H9 (cell line): ENCODE measurements around the gene ZFAND5. TPM values are rescaled to one million over a fixed set of nuclear protein-coding genes. Genes with fewer than 3 reads are reported as not detected.

Source experiments
- DNase-seq: peaks from one replicate; pipeline ENCODE4 v3.0.0-alpha.2; 2017
- H2AFZ ChIP-seq: one replicate; pipeline ENCODE4 v1.6.1; 2013; ENCODE audit warnings: mild to moderate bottlenecking, low read length, control low read depth, moderate library complexity
- H2AK5ac ChIP-seq: 2 replicates; pipeline ENCODE4 v1.6.1; 2013; ENCODE audit warnings: low read length, control low read depth, mixed read lengths; ENCODE audit not compliant: insufficient read length
- H2BK120ac ChIP-seq: one replicate; pipeline ENCODE4 v1.6.1; 2013; ENCODE audit warnings: low read depth, mild to moderate bottlenecking, low read length, control low read depth, inconsistent platforms; ENCODE audit not compliant: poor library complexity, severe bottlenecking
- H2BK12ac ChIP-seq: 2 replicates; pipeline ENCODE4 v1.6.1; 2013; ENCODE audit warnings: low read length, control low read depth, mixed read lengths, low read depth; ENCODE audit not compliant: insufficient read length
- H2BK15ac ChIP-seq: 2 replicates; pipeline ENCODE4 v1.6.1; 2013; ENCODE audit warnings: low read depth, low read length, control low read depth
- H2BK20ac ChIP-seq: one replicate; pipeline ENCODE4 v1.6.1; 2013; ENCODE audit warnings: low read depth, mild to moderate bottlenecking, low read length, control low read depth, inconsistent platforms; ENCODE audit not compliant: poor library complexity, severe bottlenecking
- H2BK5ac ChIP-seq: 2 replicates; pipeline ENCODE4 v1.6.1; 2013; ENCODE audit warnings: low read length, control low read depth, mixed read lengths; ENCODE audit not compliant: insufficient read length
- H3K14ac ChIP-seq: 2 replicates; pipeline ENCODE4 v1.6.1; 2013; ENCODE audit warnings: low read length, control low read depth; ENCODE audit not compliant: insufficient read depth
- H3K18ac ChIP-seq: 2 replicates; pipeline ENCODE4 v1.6.1; 2013; ENCODE audit warnings: low read depth, mild to moderate bottlenecking, mixed read lengths, low read length, control low read depth; ENCODE audit not compliant: insufficient read length
- H3K23ac ChIP-seq: 2 replicates; pipeline ENCODE4 v1.6.1; 2013; ENCODE audit warnings: low read length, control low read depth, mixed read lengths, low read depth; ENCODE audit not compliant: insufficient read length
- H3K23me2 ChIP-seq: 2 replicates; pipeline ENCODE4 v1.6.1; 2013; ENCODE audit warnings: low read depth, mild to moderate bottlenecking, mixed read lengths, low read length, control low read depth; ENCODE audit not compliant: insufficient read length, poor library complexity, severe bottlenecking
- H3K27ac ChIP-seq: 2 replicates; pipeline ENCODE4 v1.5.1; 2013; ENCODE audit warnings: low read length, control low read depth, mixed read lengths, low read depth; ENCODE audit not compliant: insufficient read length
- H3K27me3 ChIP-seq: 2 replicates; pipeline ENCODE4 v1.6.1; 2013; ENCODE audit warnings: low read length, control low read depth, inconsistent platforms; ENCODE audit not compliant: insufficient read depth
- H3K4ac ChIP-seq: 2 replicates; pipeline ENCODE4 v1.6.1; 2013; ENCODE audit warnings: low read depth, mild to moderate bottlenecking, control low read depth, inconsistent platforms, low read length, moderate library complexity
- H3K4me1 ChIP-seq: 2 replicates; pipeline ENCODE4 v1.6.1; 2013; ENCODE audit warnings: low read length, control low read depth, inconsistent platforms; ENCODE audit not compliant: insufficient read depth
- H3K4me2 ChIP-seq: 2 replicates; pipeline ENCODE4 v1.6.1; 2013; ENCODE audit warnings: low read length, control low read depth, mixed read lengths; ENCODE audit not compliant: insufficient read length, insufficient read depth
- H3K56ac ChIP-seq: 2 replicates; pipeline ENCODE4 v1.6.1; 2013; ENCODE audit warnings: low read depth, mild to moderate bottlenecking, mixed read lengths, low read length, control low read depth; ENCODE audit not compliant: insufficient read length
- H3K79me1 ChIP-seq: 2 replicates; pipeline ENCODE4 v1.6.1; 2013; ENCODE audit warnings: low read depth, mild to moderate bottlenecking, moderate library complexity, low read length, control low read depth, inconsistent platforms; ENCODE audit not compliant: insufficient read depth, poor library complexity, severe bottlenecking
- H3K79me2 ChIP-seq: 2 replicates; pipeline ENCODE4 v1.6.1; 2013; ENCODE audit warnings: low read length, control low read depth, inconsistent platforms; ENCODE audit not compliant: insufficient read depth
- H3K9ac ChIP-seq: 2 replicates; pipeline ENCODE4 v1.6.1; 2013; ENCODE audit warnings: low read length, control low read depth, mixed read lengths; ENCODE audit not compliant: insufficient read length; ENCODE audit errors: extremely low read depth
- H3K9me3 ChIP-seq: one replicate; pipeline ENCODE4 v1.6.1; 2013; ENCODE audit warnings: low read depth, low read length, inconsistent platforms; ENCODE audit not compliant: control insufficient read depth
- H3T11ph ChIP-seq: one replicate; pipeline ENCODE4 v1.6.1; 2013; ENCODE audit warnings: mild to moderate bottlenecking, low read length, control low read depth, inconsistent platforms
- H4K20me1 ChIP-seq: one replicate; pipeline ENCODE4 v1.6.1; 2013; ENCODE audit not compliant: control insufficient read depth, insufficient read length, insufficient read depth
- H4K5ac ChIP-seq: 2 replicates; pipeline ENCODE4 v1.6.1; 2013; ENCODE audit warnings: low read depth, mild to moderate bottlenecking, mixed read lengths, low read length, control low read depth; ENCODE audit not compliant: insufficient read length
- H4K8ac ChIP-seq: replicated peaks from 2 replicates; pipeline ENCODE4 v1.6.1; 2013; ENCODE audit warnings: low read length, control low read depth, mixed read lengths, low read depth; ENCODE audit not compliant: insufficient read length
- H4K91ac ChIP-seq: 2 replicates; pipeline ENCODE4 v1.6.1; 2013; ENCODE audit warnings: low read depth, mild to moderate bottlenecking, moderate library complexity, mixed read lengths, low read length, control low read depth; ENCODE audit not compliant: insufficient read length
- H3K27ac Mint-ChIP-seq, 3 experiments: 2 replicates in 2 of 3; 3 replicates in 1 of 3; pipeline ENCODE4 v1.8.0; 2020 to 2021; ENCODE audit warnings: mixed read lengths in 3 of 3, mild to moderate bottlenecking in 1 of 3, moderate library complexity in 1 of 3
- H3K27me3 Mint-ChIP-seq: 2 replicates; pipeline ENCODE4 v1.8.0; 2021; ENCODE audit warnings: low read depth, mild to moderate bottlenecking, moderate library complexity, mixed read lengths
- H3K36me3 Mint-ChIP-seq, 3 experiments: 2 replicates in 2 of 3; 3 replicates in 1 of 3; pipeline ENCODE4 v1.8.0; 2020 to 2021; ENCODE audit warnings: low read depth in 3 of 3, mixed read lengths in 3 of 3; ENCODE audit not compliant: insufficient read depth in 1 of 3
- H3K4me1 Mint-ChIP-seq, 2 experiments: 2 replicates each; pipeline ENCODE4 v1.8.0; 2020; ENCODE audit warnings: mixed read lengths in 2 of 2
- H3K4me3 Mint-ChIP-seq, 2 experiments: 2 replicates in 1 of 2; 3 replicates in 1 of 2; pipeline ENCODE4 v1.8.0; 2020 to 2021; ENCODE audit warnings: mild to moderate bottlenecking in 2 of 2, mixed read lengths in 2 of 2, moderate library complexity in 1 of 2
- H3K9me3 Mint-ChIP-seq, 2 experiments: 2 replicates in 1 of 2; 3 replicates in 1 of 2; pipeline ENCODE4 v1.8.0; 2020; ENCODE audit warnings: mild to moderate bottlenecking in 2 of 2, mixed read lengths in 2 of 2, moderate library complexity in 1 of 2
- WGBS: extraction: QIAGEN DNeasy Blood & Tissue Kit; methylation state at CpG from one replicate; pipeline ENCODE4 v1.1.7; 2013; ENCODE audit warnings: missing lambda C conversion rate, low lambda C conversion rate, mixed read lengths; ENCODE audit not compliant: insufficient read length; ENCODE audit errors: extremely low coverage; 5-methylcytosine and 5-hydroxymethylcytosine counted together
- total RNA-seq: library from RNA; stranded (reverse); gene quantifications from 2 replicates; pipeline ENCODE4 v1.2.1, GENCODE V29; 2021
- TF ChIP-seq, protein P1 (sequence below): fragments of 200-600 bp; sonication (generic); conservative IDR thresholded peaks from 3 replicates; pipeline ENCODE4 v1.8.0; 2021; ENCODE audit warnings: antibody characterized with exemption, mild to moderate bottlenecking

ZFAND5 gene
- total RNA-seq, 1 experiment from 2014 or later = 304 TPM

DNA sequence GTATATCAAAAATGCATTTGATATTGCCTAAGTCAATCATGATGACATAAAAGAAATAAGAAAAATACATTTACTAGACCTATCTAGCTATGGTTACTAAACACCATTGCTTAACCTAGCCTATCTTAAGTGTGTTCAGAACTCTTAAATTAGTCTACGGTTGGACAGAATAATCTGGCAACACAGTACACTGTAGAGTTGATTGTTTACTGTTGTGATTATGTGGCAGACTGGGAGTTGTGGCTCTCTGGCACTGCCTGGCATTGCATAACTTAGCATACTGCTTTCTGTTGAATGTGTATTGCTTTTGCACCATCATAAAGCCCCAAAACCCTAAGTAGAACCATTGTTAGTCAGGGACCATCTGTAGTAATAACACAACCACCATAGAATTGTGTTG, 21.2 kb upstream of the ZFAND5 start:
- Histone ChIP-seq H3K56ac (no peak overlapping the region), H4K20me1 (no peaks in the 10 kb centered on the region), H2BK120ac (no peak overlapping the region), H2BK20ac (no peak overlapping the region), H3K79me2 (no peaks in the 10 kb centered on the region), H3K23me2 (no peaks in the 10 kb centered on the region), H3K4me1 (no peaks in the 10 kb centered on the region), H4K91ac (no peak overlapping the region), H2BK12ac (no peak overlapping the region), H3K18ac (no peak overlapping the region), H3T11ph (no peak overlapping the region), H3K9me3 (no peaks in the 10 kb centered on the region), H3K9ac (no peak overlapping the region), H3K79me1 (no peaks in the 10 kb centered on the region), H2BK5ac (no peak overlapping the region), H2AK5ac (no peak overlapping the region), H2AFZ (no peak overlapping the region), H4K8ac (no peak overlapping the region), H4K5ac (no peak overlapping the region), H2BK15ac (no peak overlapping the region), H3K14ac (no peak overlapping the region), H3K4ac (no peak overlapping the region), H3K4me2 (no peak overlapping the region), H3K27ac (no peak overlapping the region), H3K23ac (no peak overlapping the region), H3K27me3 (no peaks in the 10 kb centered on the region)
- H3K27me3 Mint-ChIP-seq = no peaks in the 10 kb centered on the region
- H3K27ac Mint-ChIP-seq = no peak overlapping the region
- H3K36me3 Mint-ChIP-seq = peaks cover 0 to 7% (median 2%) of the 10 kb centered on the region in 3 experiments; a peak in 3 of 7 replicates
- H3K4me1 Mint-ChIP-seq = peaks cover 0 to 2% of the 10 kb centered on the region in 2 experiments; a peak in 2 of 4 replicates
- no peak overlapping the region for H3K4me3 Mint-ChIP-seq
- TF ChIP-seq, protein P1, sequence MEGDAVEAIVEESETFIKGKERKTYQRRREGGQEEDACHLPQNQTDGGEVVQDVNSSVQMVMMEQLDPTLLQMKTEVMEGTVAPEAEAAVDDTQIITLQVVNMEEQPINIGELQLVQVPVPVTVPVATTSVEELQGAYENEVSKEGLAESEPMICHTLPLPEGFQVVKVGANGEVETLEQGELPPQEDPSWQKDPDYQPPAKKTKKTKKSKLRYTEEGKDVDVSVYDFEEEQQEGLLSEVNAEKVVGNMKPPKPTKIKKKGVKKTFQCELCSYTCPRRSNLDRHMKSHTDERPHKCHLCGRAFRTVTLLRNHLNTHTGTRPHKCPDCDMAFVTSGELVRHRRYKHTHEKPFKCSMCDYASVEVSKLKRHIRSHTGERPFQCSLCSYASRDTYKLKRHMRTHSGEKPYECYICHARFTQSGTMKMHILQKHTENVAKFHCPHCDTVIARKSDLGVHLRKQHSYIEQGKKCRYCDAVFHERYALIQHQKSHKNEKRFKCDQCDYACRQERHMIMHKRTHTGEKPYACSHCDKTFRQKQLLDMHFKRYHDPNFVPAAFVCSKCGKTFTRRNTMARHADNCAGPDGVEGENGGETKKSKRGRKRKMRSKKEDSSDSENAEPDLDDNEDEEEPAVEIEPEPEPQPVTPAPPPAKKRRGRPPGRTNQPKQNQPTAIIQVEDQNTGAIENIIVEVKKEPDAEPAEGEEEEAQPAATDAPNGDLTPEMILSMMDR = no peak
- no peak for DNase-seq
- peaks cover under 1 to 5% of the 10 kb centered on the region in 2 experiments; a peak in 2 of 5 replicates for H3K9me3 Mint-ChIP-seq
- no CpG with 5 or more reads among the region's 1 CpG for WGBS
